Lower leg skin (tissue), 4 donors: ENCODE measurements around the gene PLA2G4E. TPM values are rescaled to one million over a fixed set of nuclear protein-coding genes. Genes with fewer than 3 reads are reported as not detected.

ENCODE experiments used
- DNase-seq, 2 donors: peaks; one replicate each; pipeline ENCODE4 v3.0.0-alpha.2; 2019; ENCODE audit warnings: low spot score in 2 of 2
- H3K4me3 ChIP-seq: fragments of 200-600 bp; sonication (generic); 2 replicates; pipeline ENCODE4 v1.5.1; 2017; ENCODE audit warnings: mild to moderate bottlenecking, low read depth; ENCODE audit not compliant: poor library complexity, severe bottlenecking
- CTCF ChIP-seq, 3 donors: fragments of 450-650 bp; IDR thresholded peaks; one replicate each; pipeline ENCODE4 v1.5.1; 2016; ENCODE audit warnings: antibody characterized with exemption in 3 of 3, mild to moderate bottlenecking in 3 of 3, moderate library complexity in 2 of 3
- POLR2A ChIP-seq, 2 donors: fragments of 450-650 bp; IDR thresholded peaks; one replicate each; pipeline ENCODE4 v1.6.1; 2016 to 2017; ENCODE audit warnings: antibody characterized with exemption in 2 of 2, mild to moderate bottlenecking in 1 of 2, moderate library complexity in 1 of 2
- WGBS, 2 donors: methylation state at CpG; one replicate each; pipeline ENCODE4 v1.1.5; 2018; 5-methylcytosine and 5-hydroxymethylcytosine counted together
- intact Hi-C: fragments of 100-400 bp; cut with DNase I; formaldehyde crosslinking; loops from one replicate; pipeline ENCODE4 v1.15.0; 2023; ENCODE audit warnings: low total_unique reads
- total RNA-seq, 4 donors: library from RNA; depleted of rRNA; stranded (reverse); fragments of >200 nt; gene quantifications; one replicate each; pipeline ENCODE4 v1.1.0, GENCODE V29; 2016

The PLA2G4E gene
- total RNA-seq, 4 donors from 2014 or later, result 49.8 to 67.2 (median 51.5) TPM

GRCh38 chr15:42002333-42002732 lies 18.5 kb downstream of the PLA2G4E start:
- 78% methylated on average over 6 of the region's 6 CpGs for WGBS, 2 donors
- H3K4me3 ChIP-seq, result no peak overlapping the region
- intact Hi-C loops, result no loop called here
- DNase-seq, result no peak
- TF ChIP-seq POLR2A (IDR thresholded peaks at IDR 0.05) (no peak), CTCF (IDR thresholded peaks at IDR 0.05) (no peak)

GRCh38 chr15:42001236-42001635 lies 19.6 kb downstream of the PLA2G4E start:
- 75 to 84% methylated on average over 4 of the region's 4 CpGs for WGBS, 2 donors
- no peak overlapping the region for H3K4me3 ChIP-seq
- intact Hi-C loops, result no loop called here
- no peak for DNase-seq
- no peak for TF ChIP-seq POLR2A (IDR thresholded peaks at IDR 0.05)
- TF ChIP-seq CTCF (IDR thresholded peaks at IDR 0.05), result no peak

GRCh38 chr15:41999290-42000285 lies 21.3 kb downstream of the PLA2G4E start:
- intact Hi-C loops, result no loop called here
- no peak overlapping the region for H3K4me3 ChIP-seq
- TF ChIP-seq CTCF (IDR thresholded peaks at IDR 0.05) (no peak), POLR2A (IDR thresholded peaks at IDR 0.05) (no peak)
- 86 to 87% methylated on average over 15 of the region's 15 CpGs for WGBS, 2 donors
- DNase-seq, result no peak

GRCh38 chr15:41997845-41998244 lies 23.0 kb downstream of the PLA2G4E start:
- TF ChIP-seq POLR2A (IDR thresholded peaks at IDR 0.05) (no peak), CTCF (IDR thresholded peaks at IDR 0.05) (no peak)
- 40 to 44% methylated on average over 3 of the region's 3 CpGs for WGBS, 2 donors
- H3K4me3 ChIP-seq, result no peak overlapping the region
- intact Hi-C loops, result no loop called here
- DNase-seq, result no peak

GRCh38 chr15:41996921-41997592 lies 23.8 kb downstream of the PLA2G4E start:
- no peak for DNase-seq
- WGBS, 2 donors, result 89 to 93% methylated on average over 13 of the region's 13 CpGs
- TF ChIP-seq CTCF (IDR thresholded peaks at IDR 0.05) (no peak), POLR2A (IDR thresholded peaks at IDR 0.05) (no peak)
- intact Hi-C loops, result no loop called here
- no peak overlapping the region for H3K4me3 ChIP-seq
